K562 (cell line): ENCODE results near the gene RWDD3. TPM values are rescaled to one million over a fixed set of nuclear protein-coding genes. Genes with fewer than 3 reads are reported as not detected.

Source experiments
- ATAC-seq: fragments of 200-7000 bp; cut with Tn5 transposase; 3 replicates; pipeline ENCODE4 v1.9.1; 2020; ENCODE audit warnings: moderate library complexity
- BruUV-seq: library from RNA; stranded (reverse); fragments of 400-500 nt; replicated peaks from 2 replicates; lab custom pipeline; 2021; lab: Mats Ljungman, UMichigan
- CTCF ChIA-PET: fragments of 300-600 bp; formaldehyde crosslinking; extraction: SDS; loops from one replicate; lab custom pipeline; 2021; ENCODE audit warnings: low intra/inter-chr PET ratio; lab: Yijun Ruan, JAX
- POLR2A ChIA-PET: fragments of 300-600, 350-650 bp; sonication (Branson Sonifier 250); formaldehyde crosslinking; extraction: SDS; loops from one replicate; lab custom pipeline; 2021; ENCODE audit warnings: antibody characterized with exemption, inconsistent platforms; lab: Yijun Ruan, JAX
- DNase-seq, 4 experiments: peaks; one replicate each; pipeline versions ENCODE4 v3.0.0 to v3.0.0-alpha.2; 2011 to 2018; ENCODE audit warnings: low spot score in 3 of 4, mixed read lengths in 3 of 4; ENCODE audit errors: extremely low read depth in 1 of 4
- FAIRE-seq: peaks from 2 replicates; lab custom pipeline; 2011; peaks lifted over from hg19 to GRCh38; lab: Jason Lieb, UNC
- H2AFZ ChIP-seq: 2 replicates; pipeline ENCODE4 v1.6.0; 2011; ENCODE audit warnings: low read depth, low read length, control low read depth, inconsistent platforms
- H3K27ac ChIP-seq: fragments of 200-600 bp; 3 replicates; pipeline ENCODE4 v1.8.0; 2011; ENCODE audit warnings: low read depth, mild to moderate bottlenecking, control low read depth, inconsistent platforms, low read length, moderate library complexity, mixed read lengths; ENCODE audit errors: extremely low read depth
- H3K27me3 ChIP-seq, 2 experiments: fragments of 300-600 bp in 1 of 2; 2 replicates in 1 of 2; 3 replicates in 1 of 2; pipeline versions ENCODE4 v1.6.0 to v1.8.0; 2011; ENCODE audit warnings: inconsistent platforms in 2 of 2, low read length in 2 of 2, mild to moderate bottlenecking in 1 of 2, mixed read lengths in 1 of 2, moderate library complexity in 1 of 2; ENCODE audit not compliant: control insufficient read depth in 2 of 2, insufficient read depth in 2 of 2
- H3K36me3 ChIP-seq: fragments of 300-600 bp; 3 replicates; pipeline ENCODE4 v1.8.0; 2011; ENCODE audit warnings: mild to moderate bottlenecking, low read length, inconsistent platforms; ENCODE audit not compliant: control insufficient read depth, insufficient read depth
- H3K4me1 ChIP-seq, 2 experiments: fragments of 200-600 bp in 1 of 2; replicated peaks in 1 of 2; 2 replicates in 1 of 2; 3 replicates in 1 of 2; pipeline versions ENCODE4 v1.5.1 to v1.8.0; 2011; ENCODE audit warnings: inconsistent platforms in 2 of 2, low read length in 2 of 2, mild to moderate bottlenecking in 1 of 2, mixed read lengths in 1 of 2, moderate library complexity in 1 of 2; ENCODE audit not compliant: control insufficient read depth in 2 of 2, insufficient read depth in 2 of 2
- H3K4me2 ChIP-seq: 2 replicates; pipeline ENCODE4 v1.6.1; 2011; ENCODE audit warnings: low read length, control low read depth, inconsistent platforms, mixed read lengths; ENCODE audit not compliant: insufficient read depth
- H3K4me3 ChIP-seq: fragments of 200-600 bp; sonication (generic), shearing (Covaris generic); 2 replicates; pipeline ENCODE4 v1.5.1; 2016; ENCODE audit warnings: control low read depth, inconsistent platforms
- H3K79me2 ChIP-seq: fragments of 200-600 bp; 3 replicates; pipeline ENCODE4 v1.8.0; 2011; ENCODE audit warnings: low read length, inconsistent platforms; ENCODE audit not compliant: control insufficient read depth, insufficient read depth
- H3K9ac ChIP-seq, 2 experiments: 2 replicates each; pipeline versions ENCODE4 v1.6.0 to v1.6.1; 2011; ENCODE audit warnings: low read depth in 2 of 2, low read length in 2 of 2, control low read depth in 1 of 2, inconsistent platforms in 1 of 2, mild to moderate bottlenecking in 1 of 2, mixed read lengths in 1 of 2; ENCODE audit not compliant: insufficient read depth in 1 of 2
- H3K9me1 ChIP-seq: one replicate; pipeline ENCODE4 v1.6.0; 2011; ENCODE audit warnings: inconsistent platforms, mild to moderate bottlenecking, low read length, moderate library complexity; ENCODE audit not compliant: control insufficient read depth, insufficient read depth
- H3K9me3 ChIP-seq: replicated peaks from 2 replicates; pipeline ENCODE4 v1.5.1; 2011; ENCODE audit warnings: low read depth, low read length, inconsistent platforms; ENCODE audit not compliant: control insufficient read depth, insufficient read depth
- H4K20me1 ChIP-seq: replicated peaks from 2 replicates; pipeline ENCODE4 v1.6.1; 2011; ENCODE audit warnings: low read length, inconsistent platforms, mixed read lengths; ENCODE audit not compliant: control insufficient read depth, insufficient read depth
- HDAC6 ChIP-seq: IDR thresholded peaks from 2 replicates; pipeline ENCODE4 v1.6.1; 2012; ENCODE audit warnings: low read depth, mild to moderate bottlenecking, control low read depth, inconsistent platforms, low read length, moderate library complexity
- MEIS2 ChIP-seq: fragments of 450-650 bp; IDR thresholded peaks from 2 replicates; pipeline ENCODE4 v1.6.1; 2014; ENCODE audit warnings: mild to moderate bottlenecking; ENCODE audit not compliant: partially characterized antibody
- PBX2 ChIP-seq, 2 experiments: IDR thresholded peaks in 1 of 2; conservative IDR thresholded peaks in 1 of 2; 2 replicates each; pipeline ENCODE4 v1.6.1; 2016; ENCODE audit warnings: low read depth in 2 of 2, mild to moderate bottlenecking in 1 of 2, missing compliant biosample characterization in 1 of 2, missing genetic modification characterization in 1 of 2, moderate library complexity in 1 of 2
- in situ Hi-C: fragments of 300-500 bp; cut with MboI; formaldehyde crosslinking; loops from 4 replicates; pipeline ENCODE4 v1.15.0; 2018; ENCODE audit warnings: inconsistent platforms, mixed read lengths
- intact Hi-C: fragments of 100-400 bp; cut with micrococcal nuclease; formaldehyde crosslinking; loops from 2 replicates; pipeline ENCODE4 v1.14.2; 2022
- polyA plus RNA-seq, 8 experiments: library from polyadenylated mRNA; depleted of rRNA in 4 of 8; stranded (reverse) in 5 of 8; unstranded in 3 of 8; fragments of >200 nt; fragmentation: Nextera tagmentation in 2 of 8; fragmentation: Illumina TruSeq in 1 of 8; extraction: Ambion mirVana in 2 of 8; extraction: Trizol in 1 of 8; gene quantifications; 2 replicates each; pipeline versions ENCODE4 v1.2.1 to v1.2.3, GENCODE V29; 2011 to 2014; ENCODE audit warnings: inconsistent platforms in 1 of 8, missing spikeins in 1 of 8
- total RNA-seq, 7 experiments: library from RNA; depleted of rRNA in 6 of 7; stranded (reverse); fragments of >200 nt in 6 of 7; fragmentation: Illumina TruSeq in 2 of 7; extraction: Trizol in 2 of 7; gene quantifications; 2 replicates each; pipeline versions ENCODE4 v1.2.1 to v1.2.3, GENCODE V29; 2011 to 2021; ENCODE audit warnings: low replicate concordance in 1 of 7

The RWDD3 gene
- total and polyA plus RNA-seq, 9 of the 15 experiments (the other 6 are each of a cell fraction or from before 2014, with no cell fraction given): 21.6 to 65.0 (median 34.9) TPM

DNA sequence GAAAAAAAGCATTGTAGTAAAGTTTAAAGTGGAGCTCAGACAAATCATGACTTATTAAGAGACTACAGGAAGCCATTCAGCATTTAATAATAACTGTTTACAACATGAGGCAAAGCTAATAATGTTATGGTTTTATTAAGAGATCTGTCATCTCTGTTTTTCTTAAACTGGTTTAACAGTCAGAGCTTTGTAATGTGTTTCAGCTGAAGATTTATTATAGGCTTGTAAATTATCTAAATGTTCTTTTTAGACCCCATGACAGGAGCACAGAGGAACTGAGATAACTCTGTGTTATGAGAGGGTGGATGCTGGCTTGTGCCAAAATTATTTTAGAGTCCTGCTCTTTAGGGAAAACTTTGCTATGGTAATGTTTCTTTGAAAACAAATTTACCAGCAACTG is 38.0 kb upstream of the RWDD3 start:
- no peak for DNase-seq
- TF ChIP-seq HDAC6 (no peak), MEIS2 (peak; percentile 69), PBX2 (CRISPR knock-in tag; IDR thresholded peaks at IDR 0.05; ENCODE audit: low read depth) (no peak), PBX2 (tag; conservative IDR thresholded peaks at IDR 0.05; ENCODE audit: low read depth) (peak; percentile 83)
- ChIA-PET POLR2A (no interaction called here), CTCF (no interaction called here)
- Histone ChIP-seq H3K27ac (no peak overlapping the region), H3K4me3 (no peak overlapping the region), H3K4me1 (peaks cover 0 to 2% of the 10 kb centered on the region in 2 experiments; a peak in 1 of 5 replicates), H3K9me1 (no peaks in the 10 kb centered on the region), H3K79me2 (no peaks in the 10 kb centered on the region), H3K36me3 (peaks cover 4% of the 10 kb centered on the region; the same call in 1 of the 3 replicates), H3K27me3 (no peaks in the 10 kb centered on the region), H2AFZ (no peak overlapping the region), H3K9ac (no peak overlapping the region), H4K20me1 (no peaks in the 10 kb centered on the region), H3K9me3 (no peaks in the 10 kb centered on the region), H3K4me2 (no peak overlapping the region)
- BruUV-seq: no TSS peak
- in situ Hi-C loops: no loop called here
- FAIRE-seq: no peak
- intact Hi-C loops: no loop called here
- ATAC-seq: no peak
